SU-DHL-6 (cell line): ENCODE data around the gene RHAG.

Source experiments
- H2AFZ ChIP-seq: fragments of 200-600 bp; sonication (generic); 2 replicates; pipeline ENCODE4 v1.6.1; 2014; ENCODE audit warnings: low read depth, mild to moderate bottlenecking, moderate library complexity, mixed read lengths, antibody characterized with exemption, low read length; ENCODE audit not compliant: severe bottlenecking
- H3F3A ChIP-seq: fragments of 200-600 bp; shearing (Covaris generic); 2 replicates; pipeline ENCODE4 v1.6.0; 2016; ENCODE audit warnings: antibody characterized with exemption, mild to moderate bottlenecking; ENCODE audit not compliant: insufficient read depth
- H3K27ac ChIP-seq: fragments of 200-600 bp; sonication (generic); 2 replicates; pipeline ENCODE4 v1.5.1; 2016; ENCODE audit warnings: low read depth, mild to moderate bottlenecking, low read length, moderate library complexity, mixed read lengths
- H3K27me3 ChIP-seq: fragments of 200-600 bp; sonication (generic), shearing (Covaris generic); 2 replicates; pipeline ENCODE4 v1.6.0; 2014; ENCODE audit warnings: mild to moderate bottlenecking, low read length
- H3K36me3 ChIP-seq: fragments of 200-600 bp; sonication (generic); 2 replicates; pipeline ENCODE4 v1.6.1; 2014; ENCODE audit warnings: mild to moderate bottlenecking, low read length, mixed read lengths
- H3K4me2 ChIP-seq: fragments of 300-600, 200-600 bp; shearing (Covaris generic), sonication (generic); 2 replicates; pipeline ENCODE4 v1.6.0; 2014; ENCODE audit warnings: low read length, low read depth, mild to moderate bottlenecking; ENCODE audit not compliant: poor library complexity, severe bottlenecking
- H3K4me3 ChIP-seq: fragments of 200-600 bp; sonication (generic); 2 replicates; pipeline ENCODE4 v1.5.1; 2014; ENCODE audit warnings: antibody characterized with exemption, low read length, mild to moderate bottlenecking, mixed read lengths; ENCODE audit not compliant: insufficient read depth, poor library complexity, severe bottlenecking
- H3K79me2 ChIP-seq: fragments of 200-600 bp; sonication (generic); 2 replicates; pipeline ENCODE4 v1.6.1; 2014; ENCODE audit warnings: mild to moderate bottlenecking, low read length, moderate library complexity; ENCODE audit not compliant: insufficient read depth
- H3K9ac ChIP-seq: fragments of 200-600 bp; sonication (generic); 2 replicates; pipeline ENCODE4 v1.7.0; 2014; ENCODE audit warnings: mild to moderate bottlenecking, low read length
- H3K9me2 ChIP-seq: fragments of 200-600 bp; sonication (generic); replicated peaks from 2 replicates; pipeline ENCODE4 v1.6.1; 2014; ENCODE audit warnings: low read length; ENCODE audit not compliant: insufficient read depth
- H3K9me3 ChIP-seq: fragments of 200-600 bp; sonication (generic); 2 replicates; pipeline ENCODE4 v1.6.1; 2014; ENCODE audit warnings: low read length, mixed read lengths; ENCODE audit not compliant: insufficient read depth
- H4K20me1 ChIP-seq: fragments of 200-600 bp; sonication (generic); 2 replicates; pipeline ENCODE4 v1.6.1; 2014; ENCODE audit warnings: low read depth, mild to moderate bottlenecking, antibody characterized with exemption, low read length, moderate library complexity, mixed read lengths
- CTCF ChIP-seq: fragments of 200-600 bp; sonication (generic); IDR thresholded peaks from one replicate; pipeline ENCODE4 v1.5.1; 2017; ENCODE audit warnings: antibody characterized with exemption, mild to moderate bottlenecking, low read length, moderate library complexity; ENCODE audit not compliant: insufficient read depth, poor library complexity, severe bottlenecking
- EZH2phosphoT487 ChIP-seq: fragments of 200-600 bp; sonication (generic), shearing (Covaris generic); conservative IDR thresholded peaks from 2 replicates; pipeline ENCODE4 v1.6.1; 2018; ENCODE audit warnings: mild to moderate bottlenecking, antibody characterized with exemption, low read length, moderate library complexity, mixed read lengths

The RHAG gene

GRCh38 chr6:49634836-49635218, 1.8 kb downstream of the RHAG start:
- Histone ChIP-seq H3K4me2 (no peak overlapping the region), H3F3A (no peaks in the 10 kb centered on the region), H3K27ac (no peak overlapping the region), H3K36me3 (no peaks in the 10 kb centered on the region), H2AFZ (no peak overlapping the region), H3K4me3 (no peak overlapping the region), H3K9me2 (no peaks in the 10 kb centered on the region), H3K27me3 (no peaks in the 10 kb centered on the region; the same call in 1 of the 2 replicates), H3K79me2 (no peaks in the 10 kb centered on the region), H3K9me3 (no peaks in the 10 kb centered on the region), H3K9ac (no peak overlapping the region), H4K20me1 (no peaks in the 10 kb centered on the region)
- no peak for TF ChIP-seq CTCF
- TF ChIP-seq EZH2phosphoT487: no peak

- H3K9ac ChIP-seq: no peak overlapping the region
- no peak overlapping the region for H3K27ac ChIP-seq
- no peaks in the 10 kb centered on the region for H3K9me2 ChIP-seq
- no peaks in the 10 kb centered on the region; the same call in 1 of the 2 replicates for H3K27me3 ChIP-seq
- H3K9me3 ChIP-seq: no peaks in the 10 kb centered on the region
- H3K79me2 ChIP-seq: no peaks in the 10 kb centered on the region
- no peaks in the 10 kb centered on the region for H3K36me3 ChIP-seq
- no peaks in the 10 kb centered on the region for H4K20me1 ChIP-seq
- H3K4me2 ChIP-seq: no peak overlapping the region
- TF ChIP-seq EZH2phosphoT487: no peak
- TF ChIP-seq CTCF: no peak
- no peak overlapping the region for H3K4me3 ChIP-seq
- no peaks in the 10 kb centered on the region for H3F3A ChIP-seq
- H2AFZ ChIP-seq: no peak overlapping the region
Observed at GRCh38 chr6:49634092-49634835, 2.4 kb downstream of the RHAG start.

GRCh38 chr6:49633541-49633940, 3.1 kb downstream of the RHAG start:
- no peak overlapping the region for H3K4me3 ChIP-seq
- no peaks in the 10 kb centered on the region for H3K9me3 ChIP-seq
- no peaks in the 10 kb centered on the region for H3K9me2 ChIP-seq
- no peaks in the 10 kb centered on the region; the same call in 1 of the 2 replicates for H3K27me3 ChIP-seq
- H3K27ac ChIP-seq: no peak overlapping the region
- no peaks in the 10 kb centered on the region for H3K79me2 ChIP-seq
- no peaks in the 10 kb centered on the region for H4K20me1 ChIP-seq
- no peak overlapping the region for H3K4me2 ChIP-seq
- H3F3A ChIP-seq: no peaks in the 10 kb centered on the region
- no peaks in the 10 kb centered on the region for H3K36me3 ChIP-seq
- no peak overlapping the region for H2AFZ ChIP-seq
- no peak overlapping the region for H3K9ac ChIP-seq
- TF ChIP-seq EZH2phosphoT487 (no peak), CTCF (no peak)
